22Rv1 (cell line): ENCODE results near the gene ZNF865.

Experiments
- ZFX ChIP-seq: fragments of 450-650 bp; IDR thresholded peaks from 2 replicates; pipeline ENCODE4 v1.6.1; 2017; ENCODE audit warnings: antibody characterized with exemption, borderline replicate concordance
- TF ChIP-seq, protein P1 (sequence below): fragments of 450-650 bp; IDR thresholded peaks from 2 replicates; pipeline ENCODE4 v1.5.1; 2017; ENCODE audit warnings: mild to moderate bottlenecking

GRCh38 chr19:55617426-55617825 is 12.0 kb downstream of the ZNF865 start:
- TF ChIP-seq, protein P1, sequence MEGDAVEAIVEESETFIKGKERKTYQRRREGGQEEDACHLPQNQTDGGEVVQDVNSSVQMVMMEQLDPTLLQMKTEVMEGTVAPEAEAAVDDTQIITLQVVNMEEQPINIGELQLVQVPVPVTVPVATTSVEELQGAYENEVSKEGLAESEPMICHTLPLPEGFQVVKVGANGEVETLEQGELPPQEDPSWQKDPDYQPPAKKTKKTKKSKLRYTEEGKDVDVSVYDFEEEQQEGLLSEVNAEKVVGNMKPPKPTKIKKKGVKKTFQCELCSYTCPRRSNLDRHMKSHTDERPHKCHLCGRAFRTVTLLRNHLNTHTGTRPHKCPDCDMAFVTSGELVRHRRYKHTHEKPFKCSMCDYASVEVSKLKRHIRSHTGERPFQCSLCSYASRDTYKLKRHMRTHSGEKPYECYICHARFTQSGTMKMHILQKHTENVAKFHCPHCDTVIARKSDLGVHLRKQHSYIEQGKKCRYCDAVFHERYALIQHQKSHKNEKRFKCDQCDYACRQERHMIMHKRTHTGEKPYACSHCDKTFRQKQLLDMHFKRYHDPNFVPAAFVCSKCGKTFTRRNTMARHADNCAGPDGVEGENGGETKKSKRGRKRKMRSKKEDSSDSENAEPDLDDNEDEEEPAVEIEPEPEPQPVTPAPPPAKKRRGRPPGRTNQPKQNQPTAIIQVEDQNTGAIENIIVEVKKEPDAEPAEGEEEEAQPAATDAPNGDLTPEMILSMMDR: no peak
- no peak for TF ChIP-seq ZFX
